HEK293 (cell line): Measurements from ENCODE around the gene GPHA2.

Source experiments
- CTCF ChIA-PET: fragments of 350-600 bp; formaldehyde crosslinking; extraction: SDS; loops from one replicate; lab custom pipeline; 2021; ENCODE audit warnings: antibody characterized with exemption; lab: Yijun Ruan, JAX
- POLR2A ChIA-PET: fragments of 300-600 bp; formaldehyde crosslinking; extraction: SDS; loops from one replicate; lab custom pipeline; 2020; ENCODE audit warnings: antibody characterized with exemption, inconsistent platforms; lab: Yijun Ruan, JAX
- H3K27ac ChIP-seq: fragments of 200-500 bp; sonication (Bioruptor generic); 2 replicates; pipeline ENCODE4 v1.5.1; 2014; ENCODE audit warnings: low read depth, low read length, control low read depth, inconsistent platforms; ENCODE audit errors: extremely low read depth
- H3K36me3 ChIP-seq, 2 experiments: fragments of 200-500 bp in 1 of 2; sonication (Bioruptor generic) in 1 of 2; 1 replicate in 1 of 2; 2 replicates in 1 of 2; pipeline ENCODE4 v1.5.1; 2014 to 2017; ENCODE audit warnings: inconsistent platforms in 2 of 2, low read length in 2 of 2; ENCODE audit not compliant: control insufficient read depth in 2 of 2, insufficient read depth in 1 of 2
- H3K4me1 ChIP-seq: fragments of 200-500 bp; sonication (Bioruptor generic); 2 replicates; pipeline ENCODE4 v1.5.1; 2014; ENCODE audit warnings: mild to moderate bottlenecking, low read length, inconsistent platforms; ENCODE audit not compliant: control insufficient read depth, insufficient read depth
- H3K4me3 ChIP-seq: 2 replicates; pipeline ENCODE4 v1.5.1; 2011; ENCODE audit warnings: low read depth, mild to moderate bottlenecking, control low read depth, low read length, moderate library complexity
- H3K9me3 ChIP-seq: fragments of 200-500 bp; sonication (Bioruptor generic); 2 replicates; pipeline ENCODE4 v1.5.1; 2014; ENCODE audit warnings: low read depth, low read length, inconsistent platforms; ENCODE audit not compliant: control insufficient read depth, insufficient read depth
- BCL11A ChIP-seq: fragments of 450-650 bp; formaldehyde crosslinking; IDR thresholded peaks from 2 replicates; pipeline ENCODE4 v1.5.1; 2016; ENCODE audit warnings: low read depth, missing biosample characterization, missing genetic modification characterization
- EGR2 ChIP-seq: fragments of 450-650 bp; formaldehyde crosslinking; IDR thresholded peaks from 2 replicates; pipeline ENCODE4 v1.5.1; 2016; ENCODE audit warnings: low read depth, missing biosample characterization, missing genetic modification characterization
- KLF16 ChIP-seq: fragments of 450-650 bp; formaldehyde crosslinking; IDR thresholded peaks from 2 replicates; pipeline ENCODE4 v1.5.1; 2017; ENCODE audit warnings: missing biosample characterization, missing genetic modification characterization
- KLF7 ChIP-seq: fragments of 450-650 bp; formaldehyde crosslinking; IDR thresholded peaks from 2 replicates; pipeline ENCODE4 v1.5.1; 2016; ENCODE audit warnings: missing biosample characterization, missing genetic modification characterization, borderline replicate concordance
- PRDM6 ChIP-seq: fragments of 450-650 bp; formaldehyde crosslinking; IDR thresholded peaks from 2 replicates; pipeline ENCODE4 v1.5.1; 2017; ENCODE audit warnings: missing biosample characterization, missing genetic modification characterization
- SALL2 ChIP-seq: fragments of 450-650 bp; formaldehyde crosslinking; IDR thresholded peaks from 2 replicates; pipeline ENCODE4 v1.5.0; 2017; ENCODE audit warnings: missing biosample characterization, mild to moderate bottlenecking, missing genetic modification characterization, borderline replicate concordance
- SP3 ChIP-seq: fragments of 450-650 bp; formaldehyde crosslinking; IDR thresholded peaks from 2 replicates; pipeline ENCODE4 v1.5.1; 2016; ENCODE audit warnings: missing biosample characterization, missing genetic modification characterization
- YY2 ChIP-seq: fragments of 450-650 bp; formaldehyde crosslinking; IDR thresholded peaks from 2 replicates; pipeline ENCODE4 v1.5.1; 2016; ENCODE audit warnings: missing biosample characterization, missing genetic modification characterization
- ZBTB17 ChIP-seq: fragments of 450-650 bp; formaldehyde crosslinking; IDR thresholded peaks from 2 replicates; pipeline ENCODE4 v1.5.1; 2016; ENCODE audit warnings: missing biosample characterization, missing genetic modification characterization
- ZFHX2 ChIP-seq: fragments of 450-650 bp; formaldehyde crosslinking; conservative IDR thresholded peaks from 2 replicates; pipeline ENCODE4 v1.5.1; 2016; ENCODE audit warnings: missing biosample characterization, missing genetic modification characterization
- ZNF132 ChIP-seq: fragments of 450-650 bp; formaldehyde crosslinking; IDR thresholded peaks from 2 replicates; pipeline ENCODE4 v1.5.1; 2017; ENCODE audit warnings: missing biosample characterization, missing genetic modification characterization, borderline replicate concordance
- ZNF169 ChIP-seq: fragments of 450-650 bp; formaldehyde crosslinking; IDR thresholded peaks from 2 replicates; pipeline ENCODE4 v1.5.1; 2016; ENCODE audit warnings: missing biosample characterization, missing genetic modification characterization
- ZNF175 ChIP-seq: fragments of 450-650 bp; formaldehyde crosslinking; IDR thresholded peaks from 2 replicates; pipeline ENCODE4 v1.5.1; 2016; ENCODE audit warnings: missing biosample characterization, missing genetic modification characterization
- ZNF221 ChIP-seq: fragments of 450-650 bp; formaldehyde crosslinking; IDR thresholded peaks from 2 replicates; pipeline ENCODE4 v1.5.1; 2017; ENCODE audit warnings: missing biosample characterization, missing genetic modification characterization, borderline replicate concordance
- ZNF239 ChIP-seq: fragments of 450-650 bp; formaldehyde crosslinking; IDR thresholded peaks from 2 replicates; pipeline ENCODE4 v1.5.1; 2016; ENCODE audit warnings: missing biosample characterization, missing genetic modification characterization
- ZNF266 ChIP-seq: fragments of 450-650 bp; formaldehyde crosslinking; IDR thresholded peaks from 2 replicates; pipeline ENCODE4 v1.5.1; 2016; ENCODE audit warnings: missing biosample characterization, missing genetic modification characterization, low read depth
- ZNF274 ChIP-seq, 2 experiments: fragments of 200-500 bp in 1 of 2; fragments of 450-650 bp in 1 of 2; sonication (Bioruptor generic) in 1 of 2; formaldehyde crosslinking in 1 of 2; IDR thresholded peaks; 2 replicates each; pipeline versions ENCODE4 v1.5.1 to v1.6.1; 2014 to 2016; ENCODE audit warnings: borderline replicate concordance in 1 of 2, inconsistent platforms in 1 of 2, low read length in 1 of 2, missing biosample characterization in 1 of 2, missing genetic modification characterization in 1 of 2
- ZNF302 ChIP-seq: fragments of 450-650 bp; formaldehyde crosslinking; IDR thresholded peaks from 2 replicates; pipeline ENCODE4 v1.5.1; 2016; ENCODE audit warnings: missing biosample characterization, missing genetic modification characterization, low read depth
- ZNF335 ChIP-seq: fragments of 450-650 bp; formaldehyde crosslinking; conservative IDR thresholded peaks from 2 replicates; pipeline ENCODE4 v1.5.1; 2016; ENCODE audit warnings: missing biosample characterization, missing genetic modification characterization
- ZNF366 ChIP-seq: fragments of 450-650 bp; formaldehyde crosslinking; conservative IDR thresholded peaks from 2 replicates; pipeline ENCODE4 v1.5.1; 2016; ENCODE audit warnings: missing biosample characterization, missing genetic modification characterization
- ZNF404 ChIP-seq: fragments of 450-650 bp; formaldehyde crosslinking; IDR thresholded peaks from 2 replicates; pipeline ENCODE4 v1.5.1; 2017; ENCODE audit warnings: missing biosample characterization, missing genetic modification characterization
- ZNF433 ChIP-seq: fragments of 450-650 bp; formaldehyde crosslinking; IDR thresholded peaks from 2 replicates; pipeline ENCODE4 v1.5.1; 2016; ENCODE audit warnings: missing biosample characterization, missing genetic modification characterization, low read depth
- ZNF510 ChIP-seq: fragments of 450-650 bp; formaldehyde crosslinking; IDR thresholded peaks from 2 replicates; pipeline ENCODE4 v1.5.1; 2018; ENCODE audit warnings: mild to moderate bottlenecking, missing genetic modification characterization, missing biosample characterization; ENCODE audit not compliant: insufficient replicate concordance
- ZNF530 ChIP-seq: fragments of 450-650 bp; formaldehyde crosslinking; IDR thresholded peaks from 2 replicates; pipeline ENCODE4 v1.5.1; 2016; ENCODE audit warnings: low read depth, missing biosample characterization, missing genetic modification characterization
- ZNF560 ChIP-seq: fragments of 450-650 bp; formaldehyde crosslinking; IDR thresholded peaks from 2 replicates; pipeline ENCODE4 v1.5.1; 2017; ENCODE audit warnings: missing biosample characterization, missing genetic modification characterization, borderline replicate concordance
- ZNF596 ChIP-seq: fragments of 450-650 bp; IDR thresholded peaks from 2 replicates; pipeline ENCODE4 v1.5.0; 2018; ENCODE audit warnings: missing biosample characterization, mild to moderate bottlenecking, missing genetic modification characterization, moderate library complexity
- ZNF660 ChIP-seq: fragments of 450-650 bp; IDR thresholded peaks from 2 replicates; pipeline ENCODE4 v1.5.1; 2018; ENCODE audit warnings: missing biosample characterization, mild to moderate bottlenecking, missing genetic modification characterization
- TF ChIP-seq, protein P1 (sequence below): sonication (generic); formaldehyde crosslinking; IDR thresholded peaks from 2 replicates; pipeline ENCODE4 v1.8.1; 2022; ENCODE audit warnings: mild to moderate bottlenecking, moderate library complexity, missing genetic modification reagents
- TF ChIP-seq, protein P2 (sequence below): fragments of 450-650 bp; formaldehyde crosslinking; IDR thresholded peaks from 2 replicates; pipeline ENCODE4 v1.5.1; 2016; ENCODE audit warnings: missing biosample characterization, missing genetic modification characterization

GPHA2 gene

DNA sequence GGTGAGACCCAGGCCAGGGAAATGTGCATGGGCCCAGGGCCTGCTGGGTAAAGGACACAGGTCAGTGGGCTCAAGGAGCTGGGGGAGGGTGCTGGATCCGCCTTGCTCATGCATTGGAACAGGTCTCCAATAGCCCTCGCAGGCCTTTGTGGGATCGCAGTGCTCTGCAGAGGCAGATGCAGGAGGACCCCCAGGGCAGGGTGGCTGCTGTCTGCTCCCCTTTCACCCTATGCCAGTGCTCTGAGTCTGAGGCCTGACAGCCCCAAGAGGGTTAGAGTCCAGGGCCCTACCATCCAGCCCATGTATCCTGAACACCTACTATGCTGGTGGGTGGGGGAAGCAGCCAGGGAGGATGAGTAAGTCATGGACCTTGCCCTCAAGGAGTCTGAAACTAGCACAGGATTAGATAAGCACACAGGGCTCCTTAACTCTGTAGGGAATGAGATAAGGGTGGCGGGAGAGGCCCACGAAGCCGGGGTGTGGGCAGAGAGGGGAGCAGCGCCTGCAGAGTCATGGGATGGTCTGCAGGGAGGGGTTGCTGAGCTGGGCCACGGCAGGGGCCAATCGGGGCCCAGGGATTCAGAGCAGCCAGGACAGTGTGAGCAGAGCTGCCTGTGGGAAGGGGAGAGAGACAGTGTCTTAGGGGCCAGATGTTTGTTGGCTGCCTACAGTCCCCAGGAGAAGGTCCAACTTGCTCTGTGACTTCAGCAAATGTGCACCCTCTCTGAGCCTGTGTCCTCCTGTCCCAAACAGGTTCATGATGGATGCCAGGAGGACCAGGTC, 46.8 kb downstream of the GPHA2 start (continued):
- TF ChIP-seq, protein P1, sequence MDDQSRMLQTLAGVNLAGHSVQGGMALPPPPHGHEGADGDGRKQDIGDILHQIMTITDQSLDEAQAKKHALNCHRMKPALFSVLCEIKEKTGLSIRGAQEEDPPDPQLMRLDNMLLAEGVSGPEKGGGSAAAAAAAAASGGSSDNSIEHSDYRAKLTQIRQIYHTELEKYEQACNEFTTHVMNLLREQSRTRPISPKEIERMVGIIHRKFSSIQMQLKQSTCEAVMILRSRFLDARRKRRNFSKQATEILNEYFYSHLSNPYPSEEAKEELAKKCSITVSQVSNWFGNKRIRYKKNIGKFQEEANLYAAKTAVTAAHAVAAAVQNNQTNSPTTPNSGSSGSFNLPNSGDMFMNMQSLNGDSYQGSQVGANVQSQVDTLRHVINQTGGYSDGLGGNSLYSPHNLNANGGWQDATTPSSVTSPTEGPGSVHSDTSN = no peak
- TF ChIP-seq ZNF404 (tag by site-specific recombination) (no peak), SP3 (tag by site-specific recombination) (no peak), ZNF335 (tag by site-specific recombination) (no peak), ZNF433 (no peak), ZNF175 (tag by site-specific recombination) (no peak), ZFHX2 (tag by site-specific recombination) (peak; percentile 86), ZBTB17 (tag by site-specific recombination) (no peak), PRDM6 (tag by site-specific recombination) (no peak), ZNF221 (tag by site-specific recombination) (no peak), BCL11A (tag by site-specific recombination) (no peak), ZNF530 (tag by site-specific recombination) (no peak), ZNF274 (IDR thresholded peaks at IDR 0.05; ENCODE audit: low read length) (no peak), ZNF274 (tag by site-specific recombination; IDR thresholded peaks at IDR 0.05; ENCODE audit: borderline replicate concordance) (no peak)

DNA sequence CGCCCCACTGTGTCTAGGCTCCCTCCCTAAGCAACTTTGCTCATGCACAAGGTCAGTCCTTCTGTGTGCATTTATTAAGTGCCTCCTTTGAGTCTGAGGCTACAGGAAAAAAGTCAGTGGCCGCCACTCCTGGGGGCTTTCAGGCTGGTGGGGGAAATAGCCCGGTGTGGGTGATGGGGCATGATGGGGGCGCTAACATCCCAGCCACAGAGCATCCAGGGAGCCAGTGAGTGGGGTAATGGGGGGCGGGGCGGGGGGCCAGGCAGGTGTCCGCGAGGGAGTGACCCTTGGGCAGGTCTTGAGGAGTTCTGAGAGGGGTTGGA, 47.3 kb downstream of the GPHA2 start:
- POLR2A ChIA-PET = interaction anchor here (0.6 to 1.0 kb wide), 4 partner anchors 11 to 110 kb away, joined by 3 to 7 read pairs (median 4); no protein-coding TSS in a partner anchor
- H3K9me3 ChIP-seq = no peaks in the 10 kb centered on the region
- CTCF ChIA-PET = interaction anchor here (0.5 to 5.2 kb wide), 24 partner anchors 9 to 233 kb away, joined by 3 to 83 read pairs (median 3); partner anchors contain the start of gene EHD1
- H3K27ac ChIP-seq = no peak overlapping the region
- no peaks in the 10 kb centered on the region for H3K4me1 ChIP-seq
- no peak overlapping the region for H3K4me3 ChIP-seq
- no peaks in the 10 kb centered on the region for H3K36me3 ChIP-seq
- TF ChIP-seq YY2 (tag by site-specific recombination) = no peak
- TF ChIP-seq, protein P2, sequence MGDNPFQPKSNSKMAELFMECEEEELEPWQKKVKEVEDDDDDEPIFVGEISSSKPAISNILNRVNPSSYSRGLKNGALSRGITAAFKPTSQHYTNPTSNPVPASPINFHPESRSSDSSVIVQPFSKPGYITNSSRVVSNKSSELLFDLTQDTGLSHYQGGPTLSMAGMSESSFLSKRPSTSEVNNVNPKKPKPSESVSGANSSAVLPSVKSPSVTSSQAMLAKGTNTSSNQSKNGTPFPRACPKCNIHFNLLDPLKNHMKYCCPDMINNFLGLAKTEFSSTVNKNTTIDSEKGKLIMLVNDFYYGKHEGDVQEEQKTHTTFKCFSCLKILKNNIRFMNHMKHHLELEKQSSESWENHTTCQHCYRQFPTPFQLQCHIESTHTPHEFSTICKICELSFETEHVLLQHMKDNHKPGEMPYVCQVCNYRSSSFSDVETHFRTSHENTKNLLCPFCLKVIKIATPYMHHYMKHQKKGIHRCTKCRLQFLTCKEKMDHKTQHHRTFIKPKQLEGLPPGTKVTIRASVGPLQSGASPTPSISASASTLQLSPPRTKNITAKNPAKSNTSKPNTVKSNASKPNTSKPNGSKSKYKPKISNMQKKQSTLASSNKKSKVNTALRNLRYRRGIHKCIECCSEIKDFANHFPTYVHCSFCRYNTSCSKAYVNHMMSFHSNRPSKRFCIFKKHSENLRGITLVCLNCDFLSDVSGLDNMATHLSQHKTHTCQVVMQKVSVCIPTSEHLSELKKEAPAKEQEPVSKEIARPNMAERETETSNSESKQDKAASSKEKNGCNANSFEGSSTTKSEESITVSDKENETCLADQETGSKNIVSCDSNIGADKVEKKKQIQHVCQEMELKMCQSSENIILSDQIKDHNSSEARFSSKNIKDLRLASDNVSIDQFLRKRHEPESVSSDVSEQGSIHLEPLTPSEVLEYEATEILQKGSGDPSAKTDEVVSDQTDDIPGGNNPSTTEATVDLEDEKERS (tag by site-specific recombination) = no peak
- TF ChIP-seq ZNF560 = no peak
- TF ChIP-seq ZNF132 (tag by site-specific recombination) = no peak
- no peak for TF ChIP-seq ZNF596 (tag by site-specific recombination)
- TF ChIP-seq ZNF510 (tag by site-specific recombination) = no peak
- no peak for TF ChIP-seq SALL2 (tag by site-specific recombination)
- no peak for TF ChIP-seq KLF7
- TF ChIP-seq, protein P1 = no peak
- no peak for TF ChIP-seq KLF16 (tag by site-specific recombination)
- no peak for TF ChIP-seq EGR2
- no peak for TF ChIP-seq ZNF404 (tag by site-specific recombination)
- no peak for TF ChIP-seq ZNF660
- no peak for TF ChIP-seq ZNF239 (tag by site-specific recombination)
- no peak for TF ChIP-seq ZNF366
- TF ChIP-seq ZNF302 = no peak
- TF ChIP-seq ZNF169 = no peak
- TF ChIP-seq ZNF266 = no peak
